SK-N-SH (cell line): ENCODE measurements around the gene CRYBG3. TPM values are rescaled to one million over a fixed set of nuclear protein-coding genes. Genes with fewer than 3 reads are reported as not detected.

ENCODE experiments used
- CHD2 ChIP-seq: fragments of 150-350 bp; IDR thresholded peaks from 2 replicates; pipeline ENCODE4 v1.6.1; 2018; ENCODE audit warnings: low read length; ENCODE audit not compliant: partially characterized antibody
- EP300 ChIP-seq, 2 experiments: IDR thresholded peaks; 2 replicates each; pipeline versions ENCODE4 v1.4.0 to v1.6.1; 2012; ENCODE audit warnings: borderline replicate concordance in 1 of 2, low read depth in 1 of 2, low read length in 1 of 2
- FOSL2 ChIP-seq: IDR thresholded peaks from 2 replicates; pipeline ENCODE4 v1.4.0; 2012; ENCODE audit warnings: low read depth, mild to moderate bottlenecking, moderate library complexity, borderline replicate concordance
- FOXJ3 ChIP-seq: sonication (generic); formaldehyde crosslinking; IDR thresholded peaks from 2 replicates; pipeline ENCODE4 v1.5.1; 2020; ENCODE audit warnings: mild to moderate bottlenecking, missing genetic modification reagents
- GABPA ChIP-seq: IDR thresholded peaks from 2 replicates; pipeline ENCODE4 v1.4.0; 2012; ENCODE audit warnings: low read depth, mild to moderate bottlenecking
- MEF2A ChIP-seq: IDR thresholded peaks from 2 replicates; pipeline ENCODE4 v1.4.0; 2012; ENCODE audit warnings: low read depth, borderline replicate concordance
- MXI1 ChIP-seq: IDR thresholded peaks from 2 replicates; pipeline ENCODE4 v1.6.1; 2012; ENCODE audit warnings: mild to moderate bottlenecking, low read depth, low read length, improper control_type of control experiment
- NFIC ChIP-seq: IDR thresholded peaks from 2 replicates; pipeline ENCODE4 v1.4.0; 2012; ENCODE audit warnings: borderline replicate concordance
- NRF1 ChIP-seq: IDR thresholded peaks from 2 replicates; pipeline ENCODE4 v1.6.1; 2012; ENCODE audit warnings: low read depth, mild to moderate bottlenecking, low read length
- POLR2AphosphoS5 ChIP-seq: IDR thresholded peaks from 2 replicates; pipeline ENCODE4 v1.6.1; 2012; ENCODE audit warnings: low read depth, low read length
- RCOR1 ChIP-seq: fragments of 150-350 bp; IDR thresholded peaks from 2 replicates; pipeline ENCODE4 v1.6.1; 2017; ENCODE audit warnings: antibody characterized with exemption, low read length
- RXRA ChIP-seq: IDR thresholded peaks from 2 replicates; pipeline ENCODE4 v1.4.0; 2012; ENCODE audit warnings: low read depth, mild to moderate bottlenecking, borderline replicate concordance
- polyA plus RNA-seq, 3 experiments: library from polyadenylated mRNA; depleted of rRNA; stranded (reverse); fragments of >200 nt; gene quantifications; 2 replicates each; pipeline ENCODE4 v1.2.3, GENCODE V29; 2012
- TF ChIP-seq, protein P1 (sequence below): IDR thresholded peaks from 2 replicates; pipeline ENCODE4 v1.6.1; 2012; ENCODE audit warnings: mild to moderate bottlenecking, low read depth, low read length, moderate library complexity
- TF ChIP-seq, protein P2 (sequence below): IDR thresholded peaks from 2 replicates; pipeline ENCODE4 v1.4.0; 2012; ENCODE audit warnings: low read depth, borderline replicate concordance
- TF ChIP-seq, protein P3 (sequence below): IDR thresholded peaks from 2 replicates; pipeline ENCODE4; 2012

Gene CRYBG3
- polyA plus RNA-seq, 1 of the 3 experiments (the other 2 are of a cell fraction) = 2.4 TPM

DNA sequence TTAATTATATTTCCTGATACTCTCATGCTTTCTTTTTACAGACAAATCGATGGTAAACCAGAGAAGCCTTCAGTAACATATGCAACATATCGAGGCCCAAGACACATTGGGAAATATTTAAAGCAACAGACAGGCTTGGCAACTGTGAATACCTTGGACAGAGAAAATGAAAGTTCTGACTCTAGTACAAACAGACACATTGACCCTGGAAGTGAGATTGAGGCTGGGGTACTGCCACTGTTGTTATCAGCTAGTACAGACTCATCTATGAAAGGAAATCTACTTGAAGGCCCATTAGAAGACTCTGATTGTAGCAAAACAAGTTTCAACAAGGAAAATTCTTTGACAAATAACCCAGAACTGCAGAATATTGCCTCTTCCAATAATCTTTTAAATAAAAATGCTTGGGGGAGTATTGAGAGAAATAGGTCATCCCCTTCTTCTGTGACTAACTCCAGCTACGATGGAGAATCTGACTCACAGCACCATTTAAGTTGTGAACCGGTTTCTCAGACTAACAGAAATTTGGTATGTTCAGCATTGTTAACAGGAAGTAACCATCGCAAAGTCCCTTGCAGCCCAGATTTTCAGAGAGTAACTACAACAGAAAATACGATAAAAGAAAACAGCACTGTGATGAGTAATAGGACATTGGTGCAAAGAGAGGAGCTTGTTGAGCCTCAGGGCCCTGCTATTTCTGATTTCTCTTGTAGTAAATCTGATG lies 50.2 kb downstream of the CRYBG3 start (continued):
- TF ChIP-seq, protein P1, sequence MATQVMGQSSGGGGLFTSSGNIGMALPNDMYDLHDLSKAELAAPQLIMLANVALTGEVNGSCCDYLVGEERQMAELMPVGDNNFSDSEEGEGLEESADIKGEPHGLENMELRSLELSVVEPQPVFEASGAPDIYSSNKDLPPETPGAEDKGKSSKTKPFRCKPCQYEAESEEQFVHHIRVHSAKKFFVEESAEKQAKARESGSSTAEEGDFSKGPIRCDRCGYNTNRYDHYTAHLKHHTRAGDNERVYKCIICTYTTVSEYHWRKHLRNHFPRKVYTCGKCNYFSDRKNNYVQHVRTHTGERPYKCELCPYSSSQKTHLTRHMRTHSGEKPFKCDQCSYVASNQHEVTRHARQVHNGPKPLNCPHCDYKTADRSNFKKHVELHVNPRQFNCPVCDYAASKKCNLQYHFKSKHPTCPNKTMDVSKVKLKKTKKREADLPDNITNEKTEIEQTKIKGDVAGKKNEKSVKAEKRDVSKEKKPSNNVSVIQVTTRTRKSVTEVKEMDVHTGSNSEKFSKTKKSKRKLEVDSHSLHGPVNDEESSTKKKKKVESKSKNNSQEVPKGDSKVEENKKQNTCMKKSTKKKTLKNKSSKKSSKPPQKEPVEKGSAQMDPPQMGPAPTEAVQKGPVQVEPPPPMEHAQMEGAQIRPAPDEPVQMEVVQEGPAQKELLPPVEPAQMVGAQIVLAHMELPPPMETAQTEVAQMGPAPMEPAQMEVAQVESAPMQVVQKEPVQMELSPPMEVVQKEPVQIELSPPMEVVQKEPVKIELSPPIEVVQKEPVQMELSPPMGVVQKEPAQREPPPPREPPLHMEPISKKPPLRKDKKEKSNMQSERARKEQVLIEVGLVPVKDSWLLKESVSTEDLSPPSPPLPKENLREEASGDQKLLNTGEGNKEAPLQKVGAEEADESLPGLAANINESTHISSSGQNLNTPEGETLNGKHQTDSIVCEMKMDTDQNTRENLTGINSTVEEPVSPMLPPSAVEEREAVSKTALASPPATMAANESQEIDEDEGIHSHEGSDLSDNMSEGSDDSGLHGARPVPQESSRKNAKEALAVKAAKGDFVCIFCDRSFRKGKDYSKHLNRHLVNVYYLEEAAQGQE = peak; percentile 86
- TF ChIP-seq NFIC = peak; percentile 26; the same call in 1 of the 2 replicates
- peak; percentile 74 for TF ChIP-seq FOSL2
- no peak for TF ChIP-seq MEF2A
- TF ChIP-seq RXRA = peak; percentile 35; the same call in 1 of the 2 replicates
- TF ChIP-seq CHD2 = peak; percentile 36
- TF ChIP-seq, protein P2, sequence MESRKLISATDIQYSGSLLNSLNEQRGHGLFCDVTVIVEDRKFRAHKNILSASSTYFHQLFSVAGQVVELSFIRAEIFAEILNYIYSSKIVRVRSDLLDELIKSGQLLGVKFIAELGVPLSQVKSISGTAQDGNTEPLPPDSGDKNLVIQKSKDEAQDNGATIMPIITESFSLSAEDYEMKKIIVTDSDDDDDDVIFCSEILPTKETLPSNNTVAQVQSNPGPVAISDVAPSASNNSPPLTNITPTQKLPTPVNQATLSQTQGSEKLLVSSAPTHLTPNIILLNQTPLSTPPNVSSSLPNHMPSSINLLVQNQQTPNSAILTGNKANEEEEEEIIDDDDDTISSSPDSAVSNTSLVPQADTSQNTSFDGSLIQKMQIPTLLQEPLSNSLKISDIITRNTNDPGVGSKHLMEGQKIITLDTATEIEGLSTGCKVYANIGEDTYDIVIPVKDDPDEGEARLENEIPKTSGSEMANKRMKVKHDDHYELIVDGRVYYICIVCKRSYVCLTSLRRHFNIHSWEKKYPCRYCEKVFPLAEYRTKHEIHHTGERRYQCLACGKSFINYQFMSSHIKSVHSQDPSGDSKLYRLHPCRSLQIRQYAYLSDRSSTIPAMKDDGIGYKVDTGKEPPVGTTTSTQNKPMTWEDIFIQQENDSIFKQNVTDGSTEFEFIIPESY = no peak
- TF ChIP-seq, protein P3, sequence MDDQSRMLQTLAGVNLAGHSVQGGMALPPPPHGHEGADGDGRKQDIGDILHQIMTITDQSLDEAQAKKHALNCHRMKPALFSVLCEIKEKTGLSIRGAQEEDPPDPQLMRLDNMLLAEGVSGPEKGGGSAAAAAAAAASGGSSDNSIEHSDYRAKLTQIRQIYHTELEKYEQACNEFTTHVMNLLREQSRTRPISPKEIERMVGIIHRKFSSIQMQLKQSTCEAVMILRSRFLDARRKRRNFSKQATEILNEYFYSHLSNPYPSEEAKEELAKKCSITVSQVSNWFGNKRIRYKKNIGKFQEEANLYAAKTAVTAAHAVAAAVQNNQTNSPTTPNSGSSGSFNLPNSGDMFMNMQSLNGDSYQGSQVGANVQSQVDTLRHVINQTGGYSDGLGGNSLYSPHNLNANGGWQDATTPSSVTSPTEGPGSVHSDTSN = no peak; the same call in 1 of the 2 replicates
- TF ChIP-seq EP300 (IDR thresholded peaks at IDR 0.05; ENCODE audit: borderline replicate concordance in 1 of 2, low read depth in 1 of 2, low read length in 1 of 2) = peak; percentile 25 to 50; a peak in 2 of 4 replicates
- TF ChIP-seq FOXJ3 (CRISPR knock-in tag) = no peak
- TF ChIP-seq GABPA = no peak
- no peak for TF ChIP-seq MXI1
- peak; percentile 25; the same call in 1 of the 2 replicates for TF ChIP-seq RCOR1
- TF ChIP-seq POLR2AphosphoS5 = peak; percentile 33; the same call in 1 of the 2 replicates
- no peak for TF ChIP-seq NRF1
